ENCODE data around the gene SOX14.

Gene SOX14

DNA sequence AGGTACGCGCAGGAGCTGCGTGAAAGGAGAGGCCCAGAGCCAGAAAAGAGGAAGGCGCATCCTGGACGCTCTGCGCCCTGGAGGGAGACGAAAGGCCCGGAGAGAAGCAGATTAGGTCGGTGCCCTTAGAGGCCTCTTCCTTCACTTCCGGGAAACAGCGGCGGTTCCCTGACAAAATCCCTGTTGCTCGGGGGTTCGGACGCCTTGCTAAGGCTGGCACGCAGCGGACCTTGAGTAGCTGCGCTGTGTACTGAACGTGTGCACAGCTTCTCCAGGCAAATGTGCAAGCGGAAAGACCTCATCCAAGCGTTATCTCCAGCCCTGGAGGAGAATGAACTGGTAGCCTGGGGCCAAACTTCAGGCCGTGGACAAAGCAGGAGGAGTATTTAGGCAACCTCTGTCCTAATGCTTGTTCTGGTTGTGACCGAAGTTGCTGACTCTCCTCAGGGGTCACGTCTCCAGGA, 3.0 kb upstream of the SOX14 start:
- no peaks in the 10 kb centered on the region for H3K9me2 ChIP-seq (ENCODE audit: low read depth, low read length)
- no peak overlapping the region for H2AFZ ChIP-seq (ENCODE audit: low read length)
- H3K4me2 ChIP-seq (ENCODE audit: low read length) = no peak overlapping the region
- no peak overlapping the region for H3K27ac ChIP-seq (ENCODE audit: low read depth, low read length, poor library complexity, severe bottlenecking)
- H3K9me3 ChIP-seq (ENCODE audit: low read length) = no peaks in the 10 kb centered on the region
- H3K9ac ChIP-seq (ENCODE audit: low read length) = no peak overlapping the region
- no peaks in the 10 kb centered on the region for H3K27me3 ChIP-seq (ENCODE audit: insufficient read depth, low read length)
- no peaks in the 10 kb centered on the region for H3K79me2 ChIP-seq (ENCODE audit: insufficient read depth, low read length)
- no peaks in the 10 kb centered on the region for H3K4me1 ChIP-seq (ENCODE audit: insufficient read depth, low read length, severe bottlenecking)
- H4K20me1 ChIP-seq (ENCODE audit: insufficient read depth, low read length) = no peaks in the 10 kb centered on the region
- no peaks in the 10 kb centered on the region for H3K36me3 ChIP-seq (ENCODE audit: insufficient read depth, low read length)
- TF ChIP-seq, protein P1, sequence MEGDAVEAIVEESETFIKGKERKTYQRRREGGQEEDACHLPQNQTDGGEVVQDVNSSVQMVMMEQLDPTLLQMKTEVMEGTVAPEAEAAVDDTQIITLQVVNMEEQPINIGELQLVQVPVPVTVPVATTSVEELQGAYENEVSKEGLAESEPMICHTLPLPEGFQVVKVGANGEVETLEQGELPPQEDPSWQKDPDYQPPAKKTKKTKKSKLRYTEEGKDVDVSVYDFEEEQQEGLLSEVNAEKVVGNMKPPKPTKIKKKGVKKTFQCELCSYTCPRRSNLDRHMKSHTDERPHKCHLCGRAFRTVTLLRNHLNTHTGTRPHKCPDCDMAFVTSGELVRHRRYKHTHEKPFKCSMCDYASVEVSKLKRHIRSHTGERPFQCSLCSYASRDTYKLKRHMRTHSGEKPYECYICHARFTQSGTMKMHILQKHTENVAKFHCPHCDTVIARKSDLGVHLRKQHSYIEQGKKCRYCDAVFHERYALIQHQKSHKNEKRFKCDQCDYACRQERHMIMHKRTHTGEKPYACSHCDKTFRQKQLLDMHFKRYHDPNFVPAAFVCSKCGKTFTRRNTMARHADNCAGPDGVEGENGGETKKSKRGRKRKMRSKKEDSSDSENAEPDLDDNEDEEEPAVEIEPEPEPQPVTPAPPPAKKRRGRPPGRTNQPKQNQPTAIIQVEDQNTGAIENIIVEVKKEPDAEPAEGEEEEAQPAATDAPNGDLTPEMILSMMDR (IDR thresholded peaks at IDR 0.05; ENCODE audit: low read length) = no peak
- TF ChIP-seq EZH2 (IDR thresholded peaks at IDR 0.05; ENCODE audit: borderline replicate concordance, low read length) = no peak
- no peak overlapping the region for H3K4me3 ChIP-seq (ENCODE audit: low read depth, low read length, poor library complexity, severe bottlenecking)
- H3F3A ChIP-seq (ENCODE audit: insufficient read depth, low read length) = no peaks in the 10 kb centered on the region

DNA sequence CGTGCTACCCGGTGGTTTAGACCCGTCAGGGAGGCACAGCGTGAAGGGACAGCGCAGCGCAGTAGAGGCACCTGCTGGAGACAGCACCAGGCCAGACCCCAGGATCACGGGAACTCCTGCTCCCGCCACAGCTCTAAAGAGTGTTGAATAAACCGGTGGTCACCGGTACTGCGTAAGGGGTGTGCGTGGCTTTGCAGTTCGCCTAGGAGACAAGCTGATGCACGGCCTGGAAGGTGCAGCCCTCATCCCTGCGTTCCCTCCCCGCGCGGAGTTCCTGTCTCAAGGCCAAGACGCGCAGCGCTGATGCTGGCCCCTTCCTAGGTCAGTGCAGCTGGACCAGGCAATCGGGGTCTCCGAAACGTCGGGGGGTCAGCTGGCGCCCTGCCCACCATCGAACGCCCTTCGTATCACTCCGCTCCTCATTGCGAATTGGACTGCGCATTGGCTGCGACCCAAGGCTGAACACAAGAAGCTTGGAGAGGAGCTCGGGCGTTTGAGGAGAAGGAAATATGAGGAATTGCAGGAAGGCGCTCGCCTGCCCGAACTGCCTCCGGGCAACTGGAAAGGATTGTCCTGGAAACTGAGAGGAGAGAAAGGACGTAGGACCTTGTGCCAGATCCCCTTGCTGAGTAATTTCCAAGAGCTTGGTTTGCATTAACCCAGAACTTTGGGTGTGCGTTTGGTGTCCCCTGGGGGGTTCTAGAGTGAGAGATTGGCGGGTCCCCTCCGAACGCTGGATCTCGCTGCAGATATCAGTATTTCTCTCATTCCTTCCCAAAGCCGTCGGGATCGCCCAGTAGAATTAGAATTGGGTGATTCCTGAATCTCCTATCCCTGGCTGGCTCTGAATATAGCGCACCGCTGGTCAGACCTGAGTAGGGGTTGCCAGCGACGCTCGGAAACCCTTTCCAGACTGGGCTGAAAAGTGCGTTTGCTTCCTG, 2.3 kb upstream of the SOX14 start:
- Histone ChIP-seq H3K4me2 (ENCODE audit: low read length) (no peak overlapping the region), H3K4me1 (ENCODE audit: insufficient read depth, low read length, severe bottlenecking) (no peaks in the 10 kb centered on the region)

DNA sequence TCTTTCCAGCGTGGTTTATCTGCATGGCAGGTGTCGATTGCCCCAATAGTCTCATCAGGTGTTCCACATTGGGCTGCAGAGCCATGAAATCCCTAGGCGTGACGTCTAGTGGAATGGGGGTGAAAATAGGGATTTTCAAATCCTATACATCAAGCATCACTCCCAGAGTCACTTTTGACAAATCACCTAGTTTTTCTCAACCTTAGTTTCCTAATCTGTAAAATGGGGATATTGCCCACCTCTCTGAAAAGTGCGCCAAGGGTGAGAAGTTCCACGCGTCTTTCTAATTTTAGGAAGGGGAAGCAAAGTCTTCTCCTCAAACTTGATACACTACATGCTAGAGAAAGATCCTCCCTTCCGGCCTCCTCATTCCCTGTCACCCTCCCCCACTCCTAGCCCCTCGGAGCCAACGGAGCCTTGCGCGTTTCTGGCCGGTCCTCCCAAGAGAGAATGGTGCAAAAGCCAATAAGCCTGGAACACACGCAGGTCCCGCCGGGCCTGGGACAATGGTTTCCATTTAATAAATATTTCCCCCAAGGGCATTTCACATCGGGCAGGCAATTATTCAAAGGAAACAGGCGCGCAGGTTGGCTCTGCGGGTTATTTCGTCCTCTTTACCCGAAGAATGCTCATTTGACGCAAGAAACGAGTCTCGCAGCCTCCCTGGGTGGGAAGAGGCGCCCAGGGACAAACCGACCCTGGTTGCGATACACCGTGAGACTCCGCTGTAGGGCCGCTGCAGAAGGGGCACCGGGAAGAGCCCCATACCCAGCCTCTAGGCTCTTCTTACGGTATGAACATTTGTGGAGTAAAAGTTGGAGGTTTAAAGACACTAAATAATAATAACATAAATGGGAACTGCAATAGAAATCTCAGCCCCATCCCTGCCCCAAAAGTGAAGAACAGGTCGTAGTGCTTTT, 1.2 kb upstream of the SOX14 start:
- no peak overlapping the region for H2AFZ ChIP-seq (ENCODE audit: low read length)
- TF ChIP-seq EZH2 (IDR thresholded peaks at IDR 0.05; ENCODE audit: borderline replicate concordance, low read length) = no peak
- TF ChIP-seq, protein P1 (IDR thresholded peaks at IDR 0.05; ENCODE audit: low read length) = no peak
- H3K27me3 ChIP-seq (ENCODE audit: insufficient read depth, low read length) = no peaks in the 10 kb centered on the region
- no peaks in the 10 kb centered on the region for H3K36me3 ChIP-seq (ENCODE audit: insufficient read depth, low read length)
- H3K9me3 ChIP-seq (ENCODE audit: low read length) = no peaks in the 10 kb centered on the region
- H3K4me2 ChIP-seq (ENCODE audit: low read length) = no peak overlapping the region
- H3K27ac ChIP-seq (ENCODE audit: low read depth, low read length, poor library complexity, severe bottlenecking) = no peak overlapping the region
- no peak overlapping the region for H3K4me3 ChIP-seq (ENCODE audit: low read depth, low read length, poor library complexity, severe bottlenecking)
- H3K4me1 ChIP-seq (ENCODE audit: insufficient read depth, low read length, severe bottlenecking) = no peaks in the 10 kb centered on the region
- no peaks in the 10 kb centered on the region for H3F3A ChIP-seq (ENCODE audit: insufficient read depth, low read length)
- no peaks in the 10 kb centered on the region for H4K20me1 ChIP-seq (ENCODE audit: insufficient read depth, low read length)
- H3K9ac ChIP-seq (ENCODE audit: low read length) = no peak overlapping the region
- no peaks in the 10 kb centered on the region for H3K79me2 ChIP-seq (ENCODE audit: insufficient read depth, low read length)
- H3K9me2 ChIP-seq (ENCODE audit: low read depth, low read length) = no peaks in the 10 kb centered on the region

More for the DNA sequence above, 2.3 kb upstream of the SOX14 start:
- Histone ChIP-seq H3K9ac (ENCODE audit: low read length) (no peak overlapping the region), H3K4me3 (ENCODE audit: low read depth, low read length, poor library complexity, severe bottlenecking) (no peak overlapping the region), H3K79me2 (ENCODE audit: insufficient read depth, low read length) (no peaks in the 10 kb centered on the region), H3K36me3 (ENCODE audit: insufficient read depth, low read length) (no peaks in the 10 kb centered on the region), H3F3A (ENCODE audit: insufficient read depth, low read length) (no peaks in the 10 kb centered on the region), H3K9me3 (ENCODE audit: low read length) (no peaks in the 10 kb centered on the region), H3K27ac (ENCODE audit: low read depth, low read length, poor library complexity, severe bottlenecking) (no peak overlapping the region), H2AFZ (ENCODE audit: low read length) (no peak overlapping the region), H4K20me1 (ENCODE audit: insufficient read depth, low read length) (no peaks in the 10 kb centered on the region), H3K27me3 (ENCODE audit: insufficient read depth, low read length) (no peaks in the 10 kb centered on the region), H3K9me2 (ENCODE audit: low read depth, low read length) (no peaks in the 10 kb centered on the region)
- TF ChIP-seq, protein P1 (IDR thresholded peaks at IDR 0.05; ENCODE audit: low read length) = no peak
- no peak for TF ChIP-seq EZH2 (IDR thresholded peaks at IDR 0.05; ENCODE audit: borderline replicate concordance, low read length)

Data from OCI-LY1 (cell line).